Activated T-helper 1 cell treated with anti-CD3 and anti-CD28 coated beads, Interleukin-2, amount 50 U/mL, for 16 hours (primary cell): Measurements from ENCODE around the gene CNTNAP4.

Experiments used
- DNase-seq, 2 donors: peaks; one replicate each; pipeline ENCODE4 v3.0.0-alpha.2; 2020; ENCODE audit warnings: low read depth in 1 of 2, low spot score in 1 of 2

The CNTNAP4 gene

GRCh38 chr16:76303637-76304314 lies 26.6 kb downstream of the CNTNAP4 start:
- DNase-seq = no peak

DNA sequence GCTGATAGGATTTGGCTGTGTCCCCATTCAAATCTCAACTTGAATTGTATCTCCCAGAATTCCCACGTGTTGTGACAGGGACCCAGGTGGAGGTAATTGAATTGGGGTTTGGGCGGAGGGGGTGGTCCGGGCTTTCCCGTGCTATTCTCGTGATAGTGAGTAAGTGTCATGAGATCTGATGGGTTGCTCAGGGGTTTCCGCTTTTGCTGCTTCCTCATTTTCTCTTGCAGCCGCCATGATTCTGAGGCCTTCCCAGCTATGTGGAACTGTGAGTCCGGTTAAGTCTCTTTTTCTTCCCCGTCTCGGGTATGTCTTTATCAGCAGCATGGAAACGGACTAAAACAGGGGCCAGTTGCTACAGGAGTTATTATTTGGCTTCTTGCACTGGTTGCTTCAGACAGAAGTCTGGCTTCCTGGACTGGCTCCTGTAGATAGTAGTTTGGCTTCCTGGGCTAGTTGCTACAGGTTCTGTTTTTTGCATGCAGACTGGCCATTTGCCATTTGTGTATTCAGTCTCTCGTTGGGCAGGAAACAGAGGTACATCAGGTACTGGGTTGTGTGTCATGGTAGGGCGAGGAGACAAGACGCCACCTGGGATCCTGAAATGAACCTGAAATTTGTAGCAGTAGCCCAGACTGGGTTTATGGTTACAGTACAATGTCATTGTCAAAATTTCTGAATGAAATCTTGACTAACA lies 32.6 kb downstream of the CNTNAP4 start:
- no peak for DNase-seq

- no peak for DNase-seq
These were observed 34.1 kb downstream of the CNTNAP4 start for GRCh38 chr16:76311260-76311659.

GRCh38 chr16:76318565-76318964 lies 41.4 kb downstream of the CNTNAP4 start:
- no peak for DNase-seq

GRCh38 chr16:76329106-76329505 lies 51.9 kb downstream of the CNTNAP4 start:
- no peak for DNase-seq

GRCh38 chr16:76335180-76335974 lies 58.2 kb downstream of the CNTNAP4 start:
- no peak for DNase-seq

DNA sequence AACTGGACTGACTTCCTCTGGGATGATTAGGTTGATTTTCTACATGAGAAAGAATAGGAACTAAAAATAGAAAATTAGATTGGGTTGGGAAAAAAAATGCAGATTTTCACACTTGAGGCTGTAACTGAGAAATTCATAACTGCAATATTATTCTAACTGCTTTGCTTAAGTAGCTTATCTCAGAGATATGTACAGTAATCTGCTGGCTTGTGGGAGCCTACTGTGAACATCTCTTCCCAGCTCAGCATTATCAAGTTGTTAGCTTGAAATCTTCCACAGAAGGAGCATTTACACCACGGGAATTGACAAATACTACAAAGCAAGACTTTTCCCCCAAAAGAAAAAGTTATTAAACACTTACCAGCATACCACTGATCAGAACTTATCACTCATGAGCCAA lies 58.9 kb downstream of the CNTNAP4 start:
- DNase-seq = no peak

GRCh38 chr16:76338472-76338871 lies 61.3 kb downstream of the CNTNAP4 start:
- DNase-seq = no peak

DNA sequence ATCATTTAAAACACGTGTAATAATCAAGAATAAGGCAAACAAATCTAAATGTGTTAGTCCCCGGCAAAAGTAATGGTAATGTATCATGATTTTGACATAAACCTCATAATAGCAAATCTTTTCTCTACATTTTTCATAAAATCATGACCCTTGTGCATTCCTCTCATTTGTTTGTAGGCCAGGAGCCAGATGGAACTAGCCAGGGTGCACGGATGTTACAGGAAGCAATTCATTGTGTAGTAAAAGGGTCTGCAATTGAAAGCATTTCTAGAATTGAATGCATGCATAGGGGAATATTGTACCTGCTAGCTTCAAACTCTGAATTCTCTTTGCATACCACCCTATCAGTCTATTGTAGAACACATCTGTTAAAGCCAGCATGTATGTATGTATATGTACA lies 66.6 kb downstream of the CNTNAP4 start:
- DNase-seq = no peak

- DNase-seq = no peak
These were observed 68.0 kb downstream of the CNTNAP4 start for GRCh38 chr16:76345163-76345661.

DNA sequence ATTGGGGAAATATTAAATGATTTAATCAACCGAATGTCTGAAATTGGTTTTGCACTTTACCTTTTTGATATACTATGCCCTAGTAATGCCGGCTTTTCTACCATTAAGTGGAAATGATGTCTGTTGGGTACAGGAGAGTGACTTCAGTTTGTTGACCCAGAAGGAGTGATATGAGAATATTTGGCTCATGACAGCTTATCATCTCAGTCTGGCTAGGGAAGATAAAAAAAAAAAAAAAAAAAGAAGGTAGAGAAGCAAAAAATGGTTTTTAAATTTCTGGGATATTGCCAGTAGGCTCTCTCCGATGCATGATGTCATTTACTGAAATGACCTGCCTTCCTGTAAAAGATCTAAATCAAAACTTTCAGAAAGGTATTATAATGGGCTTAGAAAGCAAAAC lies 69.0 kb downstream of the CNTNAP4 start:
- no peak for DNase-seq

DNA sequence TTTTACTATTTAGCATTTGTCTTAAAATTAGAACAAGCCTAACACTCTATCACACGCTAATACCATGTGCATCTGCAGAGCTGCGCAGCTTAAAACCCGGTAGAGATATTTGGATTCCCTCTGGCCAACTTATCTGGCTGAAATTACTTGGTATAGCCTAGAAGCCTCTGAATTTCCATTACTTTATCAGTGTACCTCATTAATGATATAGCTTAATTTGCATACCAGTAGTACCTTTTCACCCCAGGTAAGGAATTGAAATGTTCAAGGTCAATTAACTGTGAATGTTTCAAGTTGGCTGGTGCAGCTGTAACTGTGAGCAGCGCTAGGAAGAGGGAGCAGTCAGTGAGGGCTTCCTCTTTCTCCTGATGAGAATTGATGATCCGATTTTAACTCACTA lies 74.2 kb downstream of the CNTNAP4 start:
- DNase-seq = no peak

DNA sequence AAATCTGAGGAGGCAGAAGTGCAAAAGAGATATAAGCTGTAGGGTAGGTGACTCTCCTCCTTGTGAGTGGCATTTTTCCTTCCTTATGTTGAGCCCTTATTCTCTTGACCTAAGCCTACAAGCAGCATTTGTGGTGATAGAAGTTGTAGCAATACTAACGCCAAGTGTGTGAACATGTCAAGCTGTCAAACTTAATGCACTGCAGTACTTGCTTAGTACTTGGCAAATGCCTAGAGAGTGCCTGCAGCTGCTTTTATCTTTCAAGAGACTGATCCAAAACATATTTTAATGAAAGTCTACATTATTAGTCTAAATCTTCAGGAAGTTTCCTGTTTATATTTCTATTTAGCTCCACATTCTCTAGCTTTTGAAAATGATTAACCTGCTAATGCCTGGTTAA lies 83.2 kb downstream of the CNTNAP4 start:
- no peak for DNase-seq

DNA sequence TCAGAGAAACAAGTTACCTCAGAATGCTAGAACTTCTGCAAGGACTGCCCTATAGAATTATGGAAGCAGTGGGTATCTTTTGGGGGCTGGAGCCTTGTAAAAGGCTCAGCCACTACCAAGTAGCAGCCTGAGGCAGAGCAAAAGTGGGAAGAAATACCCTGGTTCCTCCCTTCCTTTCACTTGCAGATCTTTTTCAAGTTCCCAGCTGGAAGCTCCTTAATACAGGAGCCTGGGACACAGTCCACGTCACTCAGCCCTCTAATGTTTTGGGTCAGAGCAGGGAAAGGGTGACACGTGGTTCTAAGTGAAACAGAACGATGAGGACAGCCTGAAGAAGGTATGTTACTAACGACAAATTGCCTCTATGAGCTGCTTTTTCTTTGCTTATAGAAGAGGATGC lies 93.1 kb downstream of the CNTNAP4 start:
- no peak for DNase-seq

GRCh38 chr16:76371441-76371840 lies 94.2 kb downstream of the CNTNAP4 start:
- DNase-seq = no peak

GRCh38 chr16:76373998-76374397 lies 96.8 kb downstream of the CNTNAP4 start:
- DNase-seq = no peak

GRCh38 chr16:76376988-76377387 lies 99.8 kb downstream of the CNTNAP4 start:
- DNase-seq = no peak

DNA sequence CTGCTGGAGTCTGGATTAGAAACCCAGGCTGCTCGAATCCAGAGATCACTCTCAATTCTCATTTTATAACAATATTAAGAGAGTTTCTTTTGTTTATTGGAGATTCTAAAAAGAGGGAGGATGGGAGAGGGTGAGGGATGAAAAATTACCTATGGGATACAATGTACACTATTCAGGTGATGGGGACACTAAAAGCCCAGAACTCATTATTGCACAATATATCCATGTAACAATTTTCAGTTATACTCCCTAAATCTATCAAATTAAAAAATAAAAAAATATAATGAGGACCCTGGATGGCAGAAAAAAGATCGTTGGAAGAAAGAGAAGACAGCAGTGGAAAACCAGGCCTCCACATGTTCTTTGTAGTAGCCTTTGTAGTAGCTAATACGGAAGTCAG lies 100.8 kb downstream of the CNTNAP4 start:
- DNase-seq = no peak

- no peak for DNase-seq
These were observed 103.9 kb downstream of the CNTNAP4 start for GRCh38 chr16:76381096-76381495.

DNA sequence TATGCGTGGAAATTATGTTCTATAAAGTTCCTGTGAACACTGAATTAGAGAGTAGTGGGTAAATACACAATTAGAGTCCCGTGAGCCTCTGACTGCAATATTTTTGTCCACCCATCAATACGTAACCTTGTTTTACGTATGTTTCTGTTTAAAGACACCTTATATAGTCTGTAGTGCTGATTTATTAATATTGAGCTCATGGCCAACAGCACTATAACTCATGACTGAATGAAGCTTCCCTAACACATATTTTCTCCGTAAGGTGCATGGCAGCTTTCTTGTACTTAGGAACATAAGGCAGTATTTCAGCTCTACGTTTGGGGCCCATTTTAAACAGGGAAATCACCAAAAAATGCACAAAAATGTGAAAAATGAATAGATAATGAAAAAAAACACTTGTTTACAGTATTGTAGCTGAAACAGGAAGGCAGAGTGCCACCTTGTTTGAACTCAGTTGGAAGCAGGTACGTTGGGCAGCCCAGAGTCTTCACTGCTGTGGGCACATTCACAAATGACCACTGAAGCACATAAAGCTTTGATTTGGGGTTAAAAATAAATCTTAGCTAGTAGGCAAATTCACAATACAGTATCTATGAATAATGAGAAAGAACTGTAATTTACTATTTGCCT lies 108.5 kb downstream of the CNTNAP4 start:
- no peak for DNase-seq

DNA sequence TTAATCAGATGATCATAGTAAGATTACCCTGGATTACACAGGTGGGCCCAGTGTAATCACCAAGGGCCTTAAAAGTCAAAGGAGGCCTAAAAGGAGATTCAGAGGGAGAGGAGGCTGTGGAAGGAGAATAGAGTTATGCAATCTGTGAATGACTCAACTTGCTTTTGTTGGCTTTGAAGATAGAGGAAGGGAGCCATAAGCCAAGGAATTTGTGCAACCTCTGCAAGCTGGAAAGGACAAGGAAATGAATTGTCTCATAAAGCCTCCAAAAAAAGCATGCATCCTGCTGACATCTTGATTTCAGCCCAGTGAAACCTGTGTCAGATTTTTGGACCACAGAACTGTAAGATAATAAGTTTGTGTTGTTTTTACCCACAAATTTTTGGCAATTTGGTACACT lies 109.6 kb downstream of the CNTNAP4 start:
- DNase-seq = no peak

- DNase-seq = no peak
These were observed 110.8 kb downstream of the CNTNAP4 start for GRCh38 chr16:76387994-76388393.
